HUES48 (cell line): Measurements from ENCODE around the gene DIPK1B.
A peak's percentile ranks its signal among the peaks of the same experiment; 100 is the strongest.

ENCODE experiments used
- H3K27ac ChIP-seq: one replicate; pipeline ENCODE4 v1.7.0; 2013; ENCODE audit warnings: low read depth, low read length, inconsistent platforms
- H3K27me3 ChIP-seq: 2 replicates; pipeline ENCODE4 v1.6.1; 2013; ENCODE audit warnings: mild to moderate bottlenecking, low read length; ENCODE audit not compliant: control insufficient read depth, insufficient read depth
- H3K36me3 ChIP-seq: 2 replicates; pipeline ENCODE4 v1.6.1; 2013; ENCODE audit warnings: low read length; ENCODE audit not compliant: control insufficient read depth, insufficient read depth
- H3K4me1 ChIP-seq: 2 replicates; pipeline ENCODE4 v1.6.1; 2013; ENCODE audit warnings: mild to moderate bottlenecking, low read length; ENCODE audit not compliant: control insufficient read depth, insufficient read depth
- H3K4me3 ChIP-seq: 2 replicates; pipeline ENCODE4 v1.5.1; 2013; ENCODE audit warnings: mild to moderate bottlenecking, low read depth, low read length
- H3K9ac ChIP-seq: 2 replicates; pipeline ENCODE4 v1.6.1; 2013; ENCODE audit warnings: mild to moderate bottlenecking, low read depth, low read length, moderate library complexity
- H3K9me3 ChIP-seq: 2 replicates; pipeline ENCODE4 v1.6.1; 2013; ENCODE audit warnings: low read length; ENCODE audit not compliant: control insufficient read depth, insufficient read depth

DIPK1B gene

DNA sequence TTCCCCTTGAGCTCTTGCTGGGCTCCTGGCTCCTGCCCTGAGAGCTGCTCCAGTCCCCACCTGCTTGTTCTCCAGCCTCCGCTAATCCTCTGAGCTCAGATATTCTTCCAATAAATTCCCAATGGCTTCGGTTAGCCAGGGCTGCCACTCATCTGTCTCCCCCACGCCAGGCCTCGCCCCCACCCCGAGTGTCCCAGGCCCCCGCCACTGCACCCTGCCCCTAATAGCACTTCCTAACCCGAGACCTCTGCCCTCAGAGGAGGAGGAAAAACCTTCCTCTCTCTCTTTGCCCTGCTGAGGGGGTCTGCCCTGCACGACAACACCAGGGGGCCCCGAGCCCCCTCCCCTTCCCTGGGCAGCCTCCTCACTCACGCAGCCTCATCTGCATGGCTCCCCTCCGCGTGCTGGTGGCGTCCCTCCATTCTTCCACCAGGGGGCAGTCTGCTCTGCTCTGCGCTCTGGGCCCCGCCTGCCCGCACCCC is 57.4 kb downstream of the DIPK1B start:
- Histone ChIP-seq H3K4me1 (no peaks in the 10 kb centered on the region), H3K4me3 (peak overlapping the region; percentile 49; the same call in 1 of the 2 replicates), H3K36me3 (no peaks in the 10 kb centered on the region), H3K27me3 (no peaks in the 10 kb centered on the region), H3K9me3 (peaks cover 4% of the 10 kb centered on the region; the same call in 1 of the 2 replicates), H3K9ac (no peak overlapping the region), H3K27ac (no peak overlapping the region)

DNA sequence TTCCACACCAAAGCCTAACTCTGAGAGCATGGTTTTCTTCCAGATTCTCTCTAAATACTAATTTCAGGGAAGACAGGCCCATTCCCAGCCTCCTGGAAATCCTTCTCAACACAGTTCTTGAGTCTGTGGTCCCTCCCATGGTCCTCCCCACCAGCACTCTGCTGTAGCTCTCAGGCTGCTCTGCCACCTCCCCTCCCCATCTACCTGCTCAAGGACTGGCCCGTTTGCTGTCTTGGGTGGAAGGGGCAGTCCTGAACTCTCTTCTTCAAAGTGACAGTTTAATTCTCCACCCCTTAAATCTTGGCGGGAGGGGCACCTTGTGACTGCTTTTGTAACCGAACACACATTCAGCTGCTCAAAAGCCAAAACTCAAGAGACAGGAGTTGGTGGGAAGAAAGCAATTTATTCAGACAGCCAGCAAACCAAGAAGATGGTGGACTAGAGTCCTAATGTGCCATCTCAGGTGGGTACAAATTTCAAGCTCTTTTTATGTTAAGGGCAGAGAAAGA is 59.6 kb downstream of the DIPK1B start:
- Histone ChIP-seq H3K9me3 (peaks cover 4% of the 10 kb centered on the region; the same call in 1 of the 2 replicates), H3K9ac (no peak overlapping the region), H3K4me3 (no peak overlapping the region), H3K27me3 (no peaks in the 10 kb centered on the region), H3K36me3 (no peaks in the 10 kb centered on the region), H3K4me1 (no peaks in the 10 kb centered on the region), H3K27ac (no peak overlapping the region)

DNA sequence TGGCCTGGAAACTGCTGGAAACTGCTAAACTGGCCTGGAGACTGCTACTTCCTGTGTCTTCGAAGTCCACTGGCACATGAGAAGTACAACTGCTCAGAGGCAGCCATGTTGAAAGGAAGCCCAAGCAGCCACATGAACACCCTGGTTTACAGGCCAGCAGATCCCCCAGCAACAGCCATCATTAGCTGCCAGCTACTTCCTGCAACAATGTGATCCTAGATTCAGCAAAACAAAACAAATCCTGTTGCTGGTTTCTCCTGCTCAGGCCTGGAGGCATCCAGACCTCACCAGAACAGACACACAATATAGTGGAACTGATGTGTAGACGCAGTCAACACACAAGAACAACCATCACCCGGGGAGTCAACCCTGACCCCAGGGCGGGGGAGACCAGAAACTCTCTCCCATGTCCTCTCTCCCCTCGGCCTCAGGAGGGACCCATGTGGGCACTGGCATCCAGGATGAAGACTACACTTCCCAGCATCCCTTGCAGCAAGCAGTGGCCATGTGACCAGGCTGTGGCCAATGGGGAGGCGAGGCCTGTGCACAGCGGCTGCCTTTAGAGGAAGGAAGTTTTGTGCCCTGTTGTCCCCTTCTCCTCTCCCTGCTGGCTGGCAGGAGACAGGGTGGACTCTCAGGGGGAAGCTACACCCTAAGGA is 61.1 kb downstream of the DIPK1B start:
- Histone ChIP-seq H3K27ac (no peak overlapping the region), H3K4me3 (no peak overlapping the region), H3K9me3 (peaks cover 4% of the 10 kb centered on the region; the same call in 1 of the 2 replicates), H3K4me1 (no peaks in the 10 kb centered on the region), H3K27me3 (no peaks in the 10 kb centered on the region), H3K9ac (no peak overlapping the region), H3K36me3 (no peaks in the 10 kb centered on the region)
